Measurements from ENCODE around the gene PKD2L1. TPM values are rescaled to one million over a fixed set of nuclear protein-coding genes. Genes with fewer than 3 reads are reported as not detected.

The PKD2L1 gene
- polyA plus RNA-seq, 1 experiment: not detected

GRCh38 chr10:100353770-100354485 lies 23.9 kb upstream of the PKD2L1 start:
- POLR2A ChIA-PET: no interaction called here
- no peak for DNase-seq (ENCODE audit: low read depth)
- no peak overlapping the region for H3K4me3 ChIP-seq (ENCODE audit: low read depth, low read length)
- H3K36me3 ChIP-seq (ENCODE audit: control insufficient read depth, insufficient read depth, low read length): peaks cover 11% of the 10 kb centered on the region
- CTCF ChIA-PET: interaction anchor here (0.7 to 0.8 kb wide), 2 partner anchors 10 kb away, joined by 3 read pairs; no protein-coding TSS in a partner anchor
- no peak for TF ChIP-seq CTCF (IDR thresholded peaks at IDR 0.05; ENCODE audit: insufficient read depth, low read depth, low read length)
- H3K27me3 ChIP-seq (ENCODE audit: control insufficient read depth, insufficient read depth, low read length): no peaks in the 10 kb centered on the region

- peaks cover 10% of the 10 kb centered on the region for H3K36me3 ChIP-seq (ENCODE audit: control insufficient read depth, insufficient read depth, low read length)
- DNase-seq (ENCODE audit: low read depth): no peak
- ChIA-PET CTCF (interaction anchor here (1.1 to 2.2 kb wide), 5 partner anchors 8 to 82 kb away, joined by 3 to 13 read pairs (median 6); no protein-coding TSS in a partner anchor), POLR2A (no interaction called here)
- H3K4me3 ChIP-seq (ENCODE audit: low read depth, low read length): no peak overlapping the region
- H3K27me3 ChIP-seq (ENCODE audit: control insufficient read depth, insufficient read depth, low read length): no peaks in the 10 kb centered on the region
- TF ChIP-seq CTCF (IDR thresholded peaks at IDR 0.05; ENCODE audit: insufficient read depth, low read depth, low read length): no peak
Measured at GRCh38 chr10:100350914-100351485, 21.0 kb upstream of the PKD2L1 start.

- CTCF ChIA-PET: interaction anchor here (1.1 to 16.7 kb wide), 5 partner anchors 11 to 161 kb away, joined by 3 to 249 read pairs (median 8); partner anchors contain the start of gene SEC31B
- no peak for TF ChIP-seq CTCF (IDR thresholded peaks at IDR 0.05; ENCODE audit: insufficient read depth, low read depth, low read length)
- POLR2A ChIA-PET: no interaction called here
- Histone ChIP-seq H3K4me3 (ENCODE audit: low read depth, low read length) (no peak overlapping the region), H3K36me3 (ENCODE audit: control insufficient read depth, insufficient read depth, low read length) (peaks cover 8% of the 10 kb centered on the region), H3K27me3 (ENCODE audit: control insufficient read depth, insufficient read depth, low read length) (no peaks in the 10 kb centered on the region)
- DNase-seq (ENCODE audit: low read depth): no peak
Measured at GRCh38 chr10:100349672-100350071, 19.6 kb upstream of the PKD2L1 start.

- POLR2A ChIA-PET: interaction anchor here (0.6 kb wide), 1 partner anchor 119 kb away, joined by 3 read pairs; no protein-coding TSS in a partner anchor
- TF ChIP-seq CTCF (IDR thresholded peaks at IDR 0.05; ENCODE audit: insufficient read depth, low read depth, low read length): no peak
- H3K4me3 ChIP-seq (ENCODE audit: low read depth, low read length): no peak overlapping the region
- H3K27me3 ChIP-seq (ENCODE audit: control insufficient read depth, insufficient read depth, low read length): no peaks in the 10 kb centered on the region
- peaks cover 6% of the 10 kb centered on the region for H3K36me3 ChIP-seq (ENCODE audit: control insufficient read depth, insufficient read depth, low read length)
- no peak for DNase-seq (ENCODE audit: low read depth)
- CTCF ChIA-PET: interaction anchor here (1.1 to 16.7 kb wide), 5 partner anchors 10 to 162 kb away, joined by 3 to 249 read pairs (median 8); partner anchors contain the start of gene SEC31B
Measured at GRCh38 chr10:100349087-100349486, 19.1 kb upstream of the PKD2L1 start.

- no peaks in the 10 kb centered on the region for H3K27me3 ChIP-seq (ENCODE audit: control insufficient read depth, insufficient read depth, low read length)
- no peak overlapping the region; the same call in 1 of the 2 replicates for H3K4me3 ChIP-seq (ENCODE audit: low read depth, low read length)
- CTCF ChIA-PET: interaction anchor here (1.1 to 16.7 kb wide), 5 partner anchors 10 to 162 kb away, joined by 3 to 249 read pairs (median 12); partner anchors contain the start of gene SEC31B
- POLR2A ChIA-PET: interaction anchor here (0.6 to 0.7 kb wide), 2 partner anchors 25 to 120 kb away, joined by 3 read pairs; no protein-coding TSS in a partner anchor
- peaks cover 2% of the 10 kb centered on the region; the same call in 1 of the 2 replicates for H3K36me3 ChIP-seq (ENCODE audit: control insufficient read depth, insufficient read depth, low read length)
- no peak for DNase-seq (ENCODE audit: low read depth)
- TF ChIP-seq CTCF (IDR thresholded peaks at IDR 0.05; ENCODE audit: insufficient read depth, low read depth, low read length): no peak
Measured at GRCh38 chr10:100348389-100348927, 18.4 kb upstream of the PKD2L1 start.
